GM21447 (cell line): ENCODE results near the gene APC2.
"Not testable (repeated sequence)": the region's sequence is repeated elsewhere in the genome, so short reads cannot be mapped to it uniquely, and the experiment has no call there.

Experiments used
- ATAC-seq: cut with Tn5 transposase; IDR thresholded peaks from one replicate; pipeline ENCODE4 v1.9.1; 2021; ENCODE audit not compliant: unreplicated experiment

Gene APC2

DNA sequence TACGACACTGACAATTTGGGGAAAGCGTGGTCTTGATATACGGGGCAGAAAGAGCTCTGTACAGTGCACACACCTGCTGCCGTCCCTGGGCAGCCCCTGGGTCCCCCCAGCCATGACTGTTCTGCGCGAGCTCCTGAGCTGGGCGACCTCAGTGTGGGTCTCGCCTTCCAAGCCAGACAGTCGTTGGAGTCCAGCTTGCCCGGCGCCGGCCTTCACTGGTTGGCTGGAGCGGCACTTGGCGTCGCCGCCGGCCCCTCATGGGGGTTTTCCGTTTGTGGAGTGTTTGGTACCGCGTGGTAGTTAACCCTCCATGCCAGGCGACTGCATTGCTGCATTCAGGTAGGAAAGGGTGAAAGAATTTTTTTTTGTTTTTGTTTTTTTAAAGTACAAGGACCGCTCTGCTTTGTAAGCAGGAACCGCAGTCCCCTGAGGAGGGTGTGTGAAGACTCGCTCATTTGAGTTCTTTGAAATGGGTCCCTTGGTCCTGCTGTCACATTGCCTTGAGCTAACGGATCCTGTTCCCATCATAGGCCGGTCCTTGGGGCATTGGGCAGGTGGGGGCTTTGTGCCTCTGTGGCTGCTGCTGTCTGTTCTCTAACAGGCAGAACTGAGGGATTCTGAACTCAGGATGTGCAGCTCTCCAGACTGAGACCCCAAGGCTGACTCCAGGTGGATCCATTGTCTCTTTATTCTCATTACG lies 22.6 kb upstream of the APC2 start:
- ATAC-seq = no peak

DNA sequence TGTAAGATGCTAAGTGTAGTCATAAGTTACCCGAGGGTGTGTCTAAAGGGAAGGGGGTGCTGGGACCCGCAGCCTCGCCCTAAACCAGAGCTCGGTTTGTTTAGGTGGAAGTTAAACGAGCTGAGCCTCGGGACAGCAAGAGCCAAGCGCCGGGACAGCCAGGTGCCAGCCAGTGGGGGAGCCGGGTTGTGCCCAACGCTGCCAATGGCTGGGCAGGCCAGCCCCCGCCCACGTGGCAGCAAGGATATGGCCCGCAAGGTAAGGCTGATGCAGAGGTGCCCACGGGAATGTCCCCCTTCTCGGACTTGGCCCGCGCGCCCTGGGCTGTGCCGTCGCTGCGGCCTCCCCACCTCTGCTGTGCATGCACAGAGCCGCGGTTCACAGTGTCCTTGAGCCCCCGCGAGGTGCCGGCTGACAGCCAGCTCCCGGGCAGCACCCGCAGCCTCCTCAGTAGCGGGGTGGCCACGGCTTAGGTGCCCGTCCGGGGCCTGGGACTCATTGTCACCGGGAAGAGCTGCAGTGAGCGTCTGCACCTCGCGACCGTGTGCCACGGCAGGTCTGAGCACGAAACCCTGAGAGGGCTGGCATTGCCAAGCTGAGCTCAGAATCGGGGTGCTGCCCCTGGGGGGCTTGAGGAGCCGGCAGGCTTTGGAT lies 21.1 kb upstream of the APC2 start:
- no peak for ATAC-seq

DNA sequence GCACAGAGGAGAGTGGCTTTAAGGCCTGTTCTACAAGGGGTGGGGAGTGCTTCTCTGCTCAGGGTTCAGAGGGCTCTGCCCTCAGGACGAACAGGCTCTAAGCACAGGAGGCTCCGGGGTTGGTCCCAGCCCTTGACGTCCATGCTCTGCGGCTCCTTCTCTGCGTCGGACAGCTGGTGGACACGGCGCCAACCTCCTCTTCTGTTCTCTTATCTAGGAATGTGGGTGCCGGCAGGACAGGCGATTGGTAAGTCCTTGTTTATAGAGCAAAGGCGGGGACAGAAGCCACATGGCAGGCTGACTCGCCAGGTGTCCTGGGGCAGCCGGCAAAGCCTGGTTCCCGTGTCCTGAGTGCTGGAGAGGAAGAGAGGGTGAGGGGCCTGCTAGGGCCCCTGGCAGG lies 20.2 kb upstream of the APC2 start:
- ATAC-seq = no peak

DNA sequence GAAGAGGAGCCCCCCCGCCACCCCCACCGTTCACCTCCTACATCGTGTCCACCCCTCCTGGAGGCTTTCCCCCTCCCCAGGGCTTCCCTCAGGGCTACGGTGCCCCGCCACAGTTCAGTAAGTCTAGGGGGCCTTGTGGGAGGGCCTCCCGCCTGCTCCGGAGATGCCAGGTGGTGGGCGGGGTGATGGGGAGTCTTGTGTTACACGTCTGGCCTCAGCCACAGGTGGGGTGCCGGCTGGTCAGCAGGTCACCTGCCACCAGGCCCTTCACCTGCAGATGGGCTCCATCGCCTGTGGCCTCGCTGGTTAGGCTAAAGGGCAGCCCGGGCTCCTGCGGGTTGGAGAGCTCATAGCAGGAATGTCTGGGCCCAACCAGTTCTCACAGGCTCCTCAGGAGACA lies 19.7 kb upstream of the APC2 start:
- no peak for ATAC-seq

GRCh38 chr19:1431759-1432506 lies 18.0 kb upstream of the APC2 start:
- no peak for ATAC-seq

GRCh38 chr19:1432507-1432887 lies 17.4 kb upstream of the APC2 start:
- no peak for ATAC-seq

GRCh38 chr19:1433119-1434039 lies 16.5 kb upstream of the APC2 start:
- ATAC-seq = no peak

GRCh38 chr19:1434040-1434366 lies 15.9 kb upstream of the APC2 start:
- no peak for ATAC-seq

- no peak for ATAC-seq
Measured at GRCh38 chr19:1434577-1435060, 15.3 kb upstream of the APC2 start.

- no peak for ATAC-seq
Measured at GRCh38 chr19:1435378-1435989, 14.4 kb upstream of the APC2 start.

DNA sequence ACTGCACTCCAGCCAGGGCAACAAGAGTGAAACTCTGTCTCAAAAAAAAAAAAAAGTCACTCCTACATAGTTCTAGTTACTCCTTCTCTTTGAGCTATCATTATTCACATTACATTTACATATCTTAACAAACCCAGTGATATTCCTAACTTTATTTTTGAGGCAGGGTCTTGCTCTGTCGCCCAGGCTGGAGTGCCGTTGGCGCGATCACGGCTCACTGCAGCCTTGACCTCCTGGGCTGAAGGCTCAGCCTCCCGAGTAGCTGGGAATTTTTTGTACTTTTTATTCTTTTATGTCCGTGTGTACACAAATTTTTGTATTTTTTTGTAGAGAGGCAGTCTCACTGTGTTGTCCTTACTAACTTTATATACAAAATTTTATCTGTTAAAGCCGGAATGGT lies 12.3 kb upstream of the APC2 start:
- no peak for ATAC-seq

DNA sequence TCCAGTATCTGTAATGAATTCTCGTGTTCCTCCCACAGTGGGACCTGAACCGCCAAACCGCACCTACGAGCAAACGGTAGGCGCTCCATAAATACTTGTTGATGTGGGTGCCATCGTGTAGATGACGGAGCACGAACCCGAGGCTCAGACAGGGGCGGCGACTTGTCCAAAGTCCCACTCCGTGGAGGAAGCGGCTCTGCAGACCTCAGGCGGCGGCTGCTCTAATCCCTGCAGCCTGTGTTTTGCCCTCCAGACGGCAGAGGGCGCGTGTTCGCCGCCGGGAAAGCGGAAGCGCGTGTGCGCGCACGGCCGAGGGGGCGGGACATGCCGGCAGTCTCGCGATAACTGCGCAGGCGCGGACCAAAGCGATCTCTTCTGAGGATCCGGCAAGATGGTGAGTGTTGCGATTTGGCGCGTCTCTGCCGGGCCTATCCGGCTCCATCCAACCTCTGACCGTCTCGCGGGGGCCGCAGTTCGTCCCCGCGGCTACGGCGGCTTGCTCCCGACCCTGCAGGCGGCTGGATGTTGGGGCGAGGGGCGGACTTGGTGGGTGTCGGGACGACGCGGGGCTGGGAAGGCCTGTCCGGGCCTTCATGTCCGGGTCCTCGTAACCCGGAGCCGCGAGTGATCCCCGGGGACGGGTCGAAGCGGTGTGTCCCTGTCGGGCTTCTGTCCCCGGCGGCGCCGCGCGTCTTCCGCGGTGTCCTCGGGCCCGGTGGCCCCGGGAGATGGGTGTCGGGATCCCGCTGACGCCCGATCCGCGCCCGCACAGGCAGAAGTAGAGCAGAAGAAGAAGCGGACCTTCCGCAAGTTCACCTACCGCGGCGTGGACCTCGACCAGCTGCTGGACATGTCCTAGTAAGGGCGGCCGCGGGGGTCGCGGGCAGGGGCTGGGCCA lies 11.6 kb upstream of the APC2 start, which contains the start of gene RPS15:
TSS of gene RPS15 (plus strand) at position 362 of the 898 bp plus-strand sequence. CDS start at position 392, 30 bp downstream.
- peak; percentile 78 for ATAC-seq

GRCh38 chr19:1438933-1439354 lies 11.0 kb upstream of the APC2 start:
- no peak for ATAC-seq

GRCh38 chr19:1439525-1440417 lies 10.2 kb upstream of the APC2 start:
- ATAC-seq = not testable (repeated sequence)

DNA sequence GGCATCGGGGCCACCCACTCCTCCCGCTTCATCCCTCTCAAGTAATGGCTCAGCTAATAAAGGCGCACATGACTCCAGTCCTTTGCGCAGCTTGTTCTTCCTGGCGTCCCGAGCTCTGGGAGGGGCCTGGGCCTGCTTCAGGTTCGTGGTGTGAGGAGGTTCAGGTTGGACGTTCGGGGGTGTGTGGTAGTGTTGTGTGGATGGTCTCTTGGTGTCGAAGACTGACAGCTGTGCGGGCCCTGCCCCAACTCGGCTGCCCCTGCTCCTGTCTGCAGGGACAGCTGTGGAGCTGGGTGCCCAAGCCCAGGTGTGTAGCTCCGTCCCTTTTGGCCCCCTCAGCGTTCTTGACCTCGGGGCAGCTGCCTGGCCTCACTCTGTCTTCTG lies 9.5 kb upstream of the APC2 start:
- no peak for ATAC-seq

DNA sequence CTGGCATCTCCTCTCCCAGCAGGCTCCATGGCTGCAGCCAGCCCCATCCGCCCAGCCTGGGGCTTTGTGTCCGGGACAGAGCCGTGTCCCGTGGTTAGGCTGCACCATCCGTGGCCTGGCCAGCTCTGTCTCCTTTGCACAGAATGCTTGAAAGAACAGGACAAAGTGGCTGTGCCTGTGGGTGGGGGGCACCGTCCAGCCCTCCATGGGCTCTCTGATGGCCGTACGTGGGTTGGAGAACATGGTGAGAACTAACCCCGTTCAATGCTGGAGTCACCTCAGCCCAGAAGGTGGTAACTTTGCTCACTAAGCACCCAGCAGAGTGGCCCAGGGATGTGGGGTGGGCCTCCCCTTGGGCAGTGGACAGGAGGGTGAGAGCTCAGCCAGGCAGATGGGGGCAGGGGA lies 8.9 kb upstream of the APC2 start:
- no peak for ATAC-seq

- no peak for ATAC-seq
Measured at GRCh38 chr19:1441677-1442438, 8.1 kb upstream of the APC2 start.
